Kidney (tissue), 14 donors: ENCODE data around the gene P4HB. TPM values are rescaled to one million over a fixed set of nuclear protein-coding genes. Genes with fewer than 3 reads are reported as not detected.
A peak's percentile ranks its signal among the peaks of the same experiment; 100 is the strongest.

Experiments used
- DNase-seq, 5 donors: peaks; one replicate each; pipeline ENCODE4 v3.0.0-alpha.2; 2013 to 2020
- FAIRE-seq: peaks from 2 replicates; lab custom pipeline; 2012; peaks lifted over from hg19 to GRCh38; lab: Jason Lieb, UNC
- H3K27ac ChIP-seq, 2 donors: one replicate each; pipeline ENCODE4 v1.7.0; 2013; ENCODE audit warnings: low read depth in 2 of 2, low read length in 2 of 2, inconsistent platforms in 1 of 2
- H3K27me3 ChIP-seq: one replicate; pipeline ENCODE4 v1.7.1; 2013; ENCODE audit warnings: low read length, inconsistent platforms; ENCODE audit not compliant: control insufficient read depth, insufficient read depth
- H3K36me3 ChIP-seq, 3 donors: one replicate each; pipeline versions ENCODE4 v1.7.0 to v1.7.1; 2013; ENCODE audit warnings: low read length in 3 of 3, control low read depth in 1 of 3, inconsistent platforms in 1 of 3; ENCODE audit not compliant: insufficient read depth in 3 of 3, control insufficient read depth in 2 of 3
- H3K4me1 ChIP-seq, 3 donors: one replicate each; pipeline versions ENCODE4 v1.7.0 to v1.7.1; 2013; ENCODE audit warnings: low read length in 3 of 3, inconsistent platforms in 1 of 3, low read depth in 1 of 3; ENCODE audit not compliant: control insufficient read depth in 2 of 3, insufficient read depth in 2 of 3
- H3K4me3 ChIP-seq, 3 donors: one replicate each; pipeline versions ENCODE4 v1.7.0 to v1.8.1; 2013; ENCODE audit warnings: low read length in 3 of 3, control low read depth in 1 of 3, inconsistent platforms in 1 of 3
- H3K9ac ChIP-seq, 3 donors: one replicate each; pipeline versions ENCODE4 v1.7.0 to v1.7.1; 2013; ENCODE audit warnings: low read length in 3 of 3, control low read depth in 1 of 3, inconsistent platforms in 1 of 3
- H3K9me3 ChIP-seq, 3 donors: one replicate each; pipeline versions ENCODE4 v1.7.0 to v1.7.1; 2013; ENCODE audit warnings: low read length in 3 of 3, control low read depth in 1 of 3, inconsistent platforms in 1 of 3; ENCODE audit not compliant: control insufficient read depth in 2 of 3, insufficient read depth in 1 of 3
- CTCF ChIP-seq: IDR thresholded peaks from 3 replicates; pipeline ENCODE4 v1.5.1; 2012; ENCODE audit warnings: mild to moderate bottlenecking, moderate library complexity, borderline replicate concordance; ENCODE audit not compliant: insufficient read depth; ENCODE audit errors: extremely low read depth
- intact Hi-C: fragments of 100-400 bp; cut with DNase I; formaldehyde crosslinking; loops from one replicate; pipeline ENCODE4 v1.11.1; 2022
- polyA plus RNA-seq: library from polyadenylated mRNA; stranded (reverse); fragments of 350-450 nt; fragmentation: Illumina TruSeq; extraction: RNeasy Lipid Tissue Mini Kit (QIAGEN cat#74804); gene quantifications from one replicate; pipeline ENCODE4 v1.2.3, GENCODE V29; 2014; ENCODE audit warnings: low read depth, low replicate concordance; ENCODE audit not compliant: insufficient read depth
- total RNA-seq: library from RNA; stranded (reverse); fragmentation: NEBNext Ultra II Directional; extraction: Animal tissue kit (Norgen Biotek cat#: 25700); gene quantifications from one replicate; pipeline ENCODE4 v1.2.1, GENCODE V29; 2021
- donor health status: control.
- donor health status: control.
- donor health status: control.
- donor health status: control.
- donor health status: control.
- donor health status: DM: yes; HTN: yes; CAD: no.
- donor health status: Normal renal cell carcinoma (clear cell type).

Gene P4HB
- total and polyA plus RNA-seq, 2 donors from 2014 or later, result 411 to 482 TPM

- Histone ChIP-seq H3K4me1 (peaks cover 0 to 14% (median 0%) of the 10 kb centered on the region in 3 donors), H3K9me3 (no peaks in the 10 kb centered on the region), H3K27ac (peak overlapping the region; percentile 86 to 93), H3K4me3 (no peak overlapping the region), H3K27me3 (no peaks in the 10 kb centered on the region), H3K9ac (peak overlapping the region in 1 of 3 donors; percentile 34), H3K36me3 (no peaks in the 10 kb centered on the region)
- peak in 1 of 5 donors; percentile 37 for DNase-seq
- TF ChIP-seq CTCF, result no peak
- no peak for FAIRE-seq
- intact Hi-C loops, result no loop called here
Observed at GRCh38 chr17:81821147-81821546, 39.2 kb downstream of the P4HB start.

GRCh38 chr17:81819708-81820107 lies 40.6 kb downstream of the P4HB start:
- no peak for TF ChIP-seq CTCF
- H3K27ac ChIP-seq, result no peak overlapping the region
- H3K4me1 ChIP-seq, result peaks cover 0 to 17% (median 0%) of the 10 kb centered on the region in 3 donors
- DNase-seq, result no peak
- H3K36me3 ChIP-seq, result no peaks in the 10 kb centered on the region
- H3K9ac ChIP-seq, result no peak overlapping the region
- no peaks in the 10 kb centered on the region for H3K27me3 ChIP-seq
- intact Hi-C loops, result no loop called here
- FAIRE-seq, result no peak
- H3K9me3 ChIP-seq, result no peaks in the 10 kb centered on the region
- H3K4me3 ChIP-seq, result no peak overlapping the region

- Histone ChIP-seq H3K36me3 (no peaks in the 10 kb centered on the region), H3K9ac (no peak overlapping the region), H3K9me3 (no peaks in the 10 kb centered on the region), H3K27me3 (no peaks in the 10 kb centered on the region), H3K27ac (no peak overlapping the region), H3K4me1 (peaks cover 0 to 17% (median 0%) of the 10 kb centered on the region in 3 donors), H3K4me3 (no peak overlapping the region)
- no peak for TF ChIP-seq CTCF
- FAIRE-seq (no peak), DNase-seq (no peak)
- intact Hi-C loops, result no loop called here
Observed at GRCh38 chr17:81817758-81818147, 42.6 kb downstream of the P4HB start.

GRCh38 chr17:81815646-81815986 lies 44.7 kb downstream of the P4HB start:
- intact Hi-C loops, result no loop called here
- FAIRE-seq (no peak), DNase-seq (peak in 3 of 5 donors; percentile 41 to 87 (median 58))
- Histone ChIP-seq H3K9ac (peak overlapping the region in 1 of 3 donors; percentile 62), H3K4me3 (no peak overlapping the region), H3K27me3 (no peaks in the 10 kb centered on the region), H3K9me3 (no peaks in the 10 kb centered on the region), H3K36me3 (no peaks in the 10 kb centered on the region), H3K4me1 (peaks cover 0 to 3% (median 0%) of the 10 kb centered on the region in 3 donors), H3K27ac (peak overlapping the region; percentile 95 to 97)
- no peak for TF ChIP-seq CTCF
